ENCODE results near the gene SYPL2.

SYPL2 gene

DNA sequence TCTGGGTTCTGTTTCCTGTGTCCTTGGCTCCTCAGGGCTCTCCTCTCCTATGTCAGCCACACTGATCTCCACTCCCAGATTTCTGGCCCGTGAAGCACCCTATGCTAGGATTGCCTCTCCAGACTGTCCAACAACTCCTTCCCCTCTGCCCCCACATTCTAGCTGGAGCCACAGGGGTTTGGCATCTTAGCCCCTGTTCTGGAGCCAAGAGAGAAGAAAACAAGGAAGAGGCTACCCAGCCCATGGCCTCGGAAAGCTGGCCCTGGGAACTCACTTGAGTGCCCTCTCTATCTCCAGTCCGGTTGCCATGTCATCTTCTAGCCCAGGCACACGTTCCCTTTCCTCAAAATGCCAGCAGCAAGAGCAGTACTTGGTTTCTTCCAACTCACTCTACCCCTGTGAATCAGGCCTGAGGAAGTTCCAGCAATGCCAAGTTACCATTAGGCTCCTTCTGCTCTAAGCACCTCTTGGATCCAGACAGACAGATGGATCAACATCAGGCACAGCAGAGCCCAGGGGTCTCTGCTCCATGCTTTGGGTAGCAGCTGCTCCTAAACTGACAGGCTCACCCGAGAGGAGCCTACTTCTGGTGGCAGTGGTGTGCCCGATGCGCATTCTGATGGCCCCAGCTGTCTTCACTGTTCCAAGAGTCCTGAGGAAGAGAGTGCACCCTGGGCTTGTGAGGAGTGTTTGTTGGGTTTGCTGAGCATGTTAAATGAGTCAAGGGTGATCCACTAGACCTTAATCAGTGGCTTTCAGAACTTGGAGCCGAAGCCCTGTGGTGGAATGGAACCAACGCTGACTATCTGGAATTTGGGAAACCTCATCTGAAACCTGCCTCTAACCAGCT lies 61.7 kb downstream of the SYPL2 start:
- TF ChIP-seq CEBPB (IDR thresholded peaks at IDR 0.05) (no peak), TCF12 (IDR thresholded peaks at IDR 0.05; ENCODE audit: low read depth) (no peak), RAD21 (IDR thresholded peaks at IDR 0.05; ENCODE audit: low read depth) (no peak), TEAD4 (IDR thresholded peaks at IDR 0.05) (no peak), EP300 (IDR thresholded peaks at IDR 0.05; ENCODE audit: borderline replicate concordance) (no peak), YY1 (IDR thresholded peaks at IDR 0.05; ENCODE audit: low read depth) (no peak)
- TF ChIP-seq, protein P1, sequence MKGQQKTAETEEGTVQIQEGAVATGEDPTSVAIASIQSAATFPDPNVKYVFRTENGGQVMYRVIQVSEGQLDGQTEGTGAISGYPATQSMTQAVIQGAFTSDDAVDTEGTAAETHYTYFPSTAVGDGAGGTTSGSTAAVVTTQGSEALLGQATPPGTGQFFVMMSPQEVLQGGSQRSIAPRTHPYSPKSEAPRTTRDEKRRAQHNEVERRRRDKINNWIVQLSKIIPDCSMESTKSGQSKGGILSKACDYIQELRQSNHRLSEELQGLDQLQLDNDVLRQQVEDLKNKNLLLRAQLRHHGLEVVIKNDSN (IDR thresholded peaks at IDR 0.05), result no peak

DNA sequence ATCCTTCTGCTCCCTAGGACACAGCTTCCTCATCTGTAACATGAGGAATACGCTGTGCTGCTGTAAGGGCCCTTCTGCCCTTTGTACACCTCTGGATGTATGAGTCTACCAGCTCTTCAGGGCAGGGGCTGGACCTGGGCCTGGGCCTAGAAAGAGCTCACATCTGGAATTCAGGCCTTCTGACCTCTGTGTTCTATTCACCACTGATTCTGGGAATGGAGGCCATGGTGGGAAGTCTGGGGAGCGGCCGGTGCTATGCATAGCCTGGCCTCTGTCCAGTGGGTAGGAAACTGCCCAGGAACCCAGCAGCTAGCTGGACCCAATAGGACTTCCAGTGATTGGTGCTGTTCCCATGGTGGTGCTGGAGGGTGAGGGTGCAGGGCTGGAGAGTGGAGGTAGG lies 62.4 kb downstream of the SYPL2 start:
- TF ChIP-seq NFIC (IDR thresholded peaks at IDR 0.05) (no peak), EGR1 (IDR thresholded peaks at IDR 0.05) (no peak)

DNA sequence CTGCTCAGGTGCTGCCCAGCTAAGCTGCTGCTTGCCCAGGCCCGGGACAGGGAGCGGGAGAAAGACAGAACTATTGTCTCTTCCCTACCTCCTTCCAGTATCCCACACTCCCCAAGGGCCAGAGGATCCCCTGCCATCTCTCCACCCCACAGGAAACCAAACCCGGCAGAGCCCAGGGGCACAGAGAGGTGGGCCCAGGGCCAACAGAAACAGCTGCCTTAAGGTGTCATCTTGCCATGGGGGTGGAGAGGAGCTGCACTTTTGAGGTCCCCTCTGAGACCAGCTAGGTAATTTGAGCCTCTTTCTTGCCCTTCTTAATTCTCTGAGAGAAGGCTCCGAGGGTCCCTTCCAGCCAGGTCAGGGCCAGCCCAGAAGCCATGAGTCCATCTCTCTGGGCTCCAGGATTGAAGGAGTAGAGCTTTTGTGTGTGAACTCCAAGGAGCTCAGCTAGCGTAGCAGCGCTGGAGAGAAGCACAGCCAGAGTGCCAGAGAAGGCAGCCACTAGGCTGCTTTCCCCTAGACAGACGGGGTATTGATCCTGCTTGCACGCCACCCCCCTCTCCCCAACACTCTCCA lies 63.6 kb downstream of the SYPL2 start:
- TF ChIP-seq NFIC (IDR thresholded peaks at IDR 0.05), result peak; percentile 30; the same call in 1 of the 2 replicates
- no peak for TF ChIP-seq RAD21 (IDR thresholded peaks at IDR 0.05; ENCODE audit: low read depth)

DNA sequence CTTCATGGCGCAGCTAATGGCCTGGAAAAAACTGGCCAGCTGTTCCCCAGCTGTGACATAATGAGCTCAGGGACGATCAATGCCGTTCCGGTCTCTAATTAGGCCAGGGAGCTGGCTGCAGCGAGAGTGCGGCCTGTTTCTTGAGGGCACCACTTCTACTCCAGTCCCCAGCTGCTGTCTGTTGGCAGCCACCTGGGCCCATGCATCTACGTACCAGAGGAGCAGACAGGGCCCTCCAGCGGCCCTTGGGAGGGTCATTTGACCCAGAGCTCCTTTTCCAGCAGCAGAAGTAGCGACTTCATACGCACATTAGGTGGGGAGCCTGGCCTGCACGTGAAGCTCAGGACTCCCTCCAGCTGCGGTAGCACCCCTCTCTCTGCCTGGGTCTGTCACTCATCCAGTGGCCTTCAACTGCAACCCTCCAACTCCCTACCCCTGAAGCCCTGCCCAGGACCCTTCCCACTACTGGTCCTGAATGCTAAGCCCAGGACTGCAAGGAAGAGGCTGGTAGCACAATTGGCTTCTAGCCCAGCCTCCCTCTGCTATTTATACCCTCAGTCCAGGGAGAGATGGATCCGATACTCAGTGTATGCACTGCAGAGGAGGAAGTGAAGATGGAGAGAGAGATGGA lies 64.2 kb downstream of the SYPL2 start:
- TF ChIP-seq, protein P2, sequence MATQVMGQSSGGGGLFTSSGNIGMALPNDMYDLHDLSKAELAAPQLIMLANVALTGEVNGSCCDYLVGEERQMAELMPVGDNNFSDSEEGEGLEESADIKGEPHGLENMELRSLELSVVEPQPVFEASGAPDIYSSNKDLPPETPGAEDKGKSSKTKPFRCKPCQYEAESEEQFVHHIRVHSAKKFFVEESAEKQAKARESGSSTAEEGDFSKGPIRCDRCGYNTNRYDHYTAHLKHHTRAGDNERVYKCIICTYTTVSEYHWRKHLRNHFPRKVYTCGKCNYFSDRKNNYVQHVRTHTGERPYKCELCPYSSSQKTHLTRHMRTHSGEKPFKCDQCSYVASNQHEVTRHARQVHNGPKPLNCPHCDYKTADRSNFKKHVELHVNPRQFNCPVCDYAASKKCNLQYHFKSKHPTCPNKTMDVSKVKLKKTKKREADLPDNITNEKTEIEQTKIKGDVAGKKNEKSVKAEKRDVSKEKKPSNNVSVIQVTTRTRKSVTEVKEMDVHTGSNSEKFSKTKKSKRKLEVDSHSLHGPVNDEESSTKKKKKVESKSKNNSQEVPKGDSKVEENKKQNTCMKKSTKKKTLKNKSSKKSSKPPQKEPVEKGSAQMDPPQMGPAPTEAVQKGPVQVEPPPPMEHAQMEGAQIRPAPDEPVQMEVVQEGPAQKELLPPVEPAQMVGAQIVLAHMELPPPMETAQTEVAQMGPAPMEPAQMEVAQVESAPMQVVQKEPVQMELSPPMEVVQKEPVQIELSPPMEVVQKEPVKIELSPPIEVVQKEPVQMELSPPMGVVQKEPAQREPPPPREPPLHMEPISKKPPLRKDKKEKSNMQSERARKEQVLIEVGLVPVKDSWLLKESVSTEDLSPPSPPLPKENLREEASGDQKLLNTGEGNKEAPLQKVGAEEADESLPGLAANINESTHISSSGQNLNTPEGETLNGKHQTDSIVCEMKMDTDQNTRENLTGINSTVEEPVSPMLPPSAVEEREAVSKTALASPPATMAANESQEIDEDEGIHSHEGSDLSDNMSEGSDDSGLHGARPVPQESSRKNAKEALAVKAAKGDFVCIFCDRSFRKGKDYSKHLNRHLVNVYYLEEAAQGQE (IDR thresholded peaks at IDR 0.05; ENCODE audit: low read depth), result no peak
- TF ChIP-seq, protein P1 (IDR thresholded peaks at IDR 0.05), result no peak
- TF ChIP-seq EGR1 (IDR thresholded peaks at IDR 0.05) (no peak), TEAD4 (IDR thresholded peaks at IDR 0.05) (no peak), NFIC (IDR thresholded peaks at IDR 0.05) (no peak), YY1 (IDR thresholded peaks at IDR 0.05; ENCODE audit: low read depth) (no peak), TCF12 (IDR thresholded peaks at IDR 0.05; ENCODE audit: low read depth) (no peak), ZBTB7A (IDR thresholded peaks at IDR 0.05; ENCODE audit: low read depth) (no peak), CEBPB (IDR thresholded peaks at IDR 0.05) (no peak), FOXM1 (IDR thresholded peaks at IDR 0.05; ENCODE audit: borderline replicate concordance, low read depth) (no peak), TAF1 (IDR thresholded peaks at IDR 0.05; ENCODE audit: low read depth) (no peak), RAD21 (IDR thresholded peaks at IDR 0.05; ENCODE audit: low read depth) (no peak), CREB1 (IDR thresholded peaks at IDR 0.05; ENCODE audit: low read depth) (no peak)
- TF ChIP-seq, protein P3, sequence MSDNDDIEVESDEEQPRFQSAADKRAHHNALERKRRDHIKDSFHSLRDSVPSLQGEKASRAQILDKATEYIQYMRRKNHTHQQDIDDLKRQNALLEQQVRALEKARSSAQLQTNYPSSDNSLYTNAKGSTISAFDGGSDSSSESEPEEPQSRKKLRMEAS (IDR thresholded peaks at IDR 0.05), result no peak

DNA sequence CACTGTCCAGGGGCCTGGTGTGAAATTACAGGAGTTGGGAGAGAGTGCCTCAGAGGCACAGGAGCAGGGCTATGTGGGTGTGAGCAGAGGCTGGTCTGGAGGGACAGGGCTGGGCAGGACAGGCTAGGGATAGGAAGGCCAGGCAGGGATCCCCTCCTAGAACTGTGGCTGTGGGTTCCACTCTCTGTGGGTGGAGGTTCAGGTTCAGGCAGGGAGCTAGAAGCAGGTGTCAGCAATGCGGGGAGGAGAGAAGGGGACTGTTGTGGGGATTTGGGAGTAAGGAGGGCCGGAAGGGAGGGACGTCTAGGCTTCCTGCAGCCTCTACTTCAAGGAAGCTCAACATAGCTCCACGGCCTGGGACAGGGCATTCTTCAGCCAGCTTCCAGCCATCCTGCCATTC lies 65.0 kb downstream of the SYPL2 start:
- TF ChIP-seq EGR1 (IDR thresholded peaks at IDR 0.05) (no peak), FOXM1 (IDR thresholded peaks at IDR 0.05; ENCODE audit: borderline replicate concordance, low read depth) (no peak), RAD21 (IDR thresholded peaks at IDR 0.05; ENCODE audit: low read depth) (no peak), CREB1 (IDR thresholded peaks at IDR 0.05; ENCODE audit: low read depth) (no peak), TEAD4 (IDR thresholded peaks at IDR 0.05) (no peak), ZBTB7A (IDR thresholded peaks at IDR 0.05; ENCODE audit: low read depth) (no peak), YY1 (IDR thresholded peaks at IDR 0.05; ENCODE audit: low read depth) (no peak)
